Gastroesophageal sphincter (tissue), 3 donors: Measurements from ENCODE around the gene RNF157.

Experiments used
- POLR2A ChIP-seq, 2 donors: fragments of 450-650 bp; IDR thresholded peaks; one replicate each; pipeline ENCODE4 v1.6.1; 2017; ENCODE audit warnings: antibody characterized with exemption in 2 of 2, mild to moderate bottlenecking in 2 of 2, moderate library complexity in 1 of 2
- TF ChIP-seq, protein P1 (sequence below), 4 experiments: fragments of 200-600 bp in 2 of 4; fragments of 450-650 bp in 2 of 4; sonication (generic) in 1 of 4; IDR thresholded peaks; one replicate each; pipeline ENCODE4 v1.5.1; 2017 to 2019; ENCODE audit warnings: antibody characterized with exemption in 4 of 4, mild to moderate bottlenecking in 2 of 4, moderate library complexity in 2 of 4

DNA sequence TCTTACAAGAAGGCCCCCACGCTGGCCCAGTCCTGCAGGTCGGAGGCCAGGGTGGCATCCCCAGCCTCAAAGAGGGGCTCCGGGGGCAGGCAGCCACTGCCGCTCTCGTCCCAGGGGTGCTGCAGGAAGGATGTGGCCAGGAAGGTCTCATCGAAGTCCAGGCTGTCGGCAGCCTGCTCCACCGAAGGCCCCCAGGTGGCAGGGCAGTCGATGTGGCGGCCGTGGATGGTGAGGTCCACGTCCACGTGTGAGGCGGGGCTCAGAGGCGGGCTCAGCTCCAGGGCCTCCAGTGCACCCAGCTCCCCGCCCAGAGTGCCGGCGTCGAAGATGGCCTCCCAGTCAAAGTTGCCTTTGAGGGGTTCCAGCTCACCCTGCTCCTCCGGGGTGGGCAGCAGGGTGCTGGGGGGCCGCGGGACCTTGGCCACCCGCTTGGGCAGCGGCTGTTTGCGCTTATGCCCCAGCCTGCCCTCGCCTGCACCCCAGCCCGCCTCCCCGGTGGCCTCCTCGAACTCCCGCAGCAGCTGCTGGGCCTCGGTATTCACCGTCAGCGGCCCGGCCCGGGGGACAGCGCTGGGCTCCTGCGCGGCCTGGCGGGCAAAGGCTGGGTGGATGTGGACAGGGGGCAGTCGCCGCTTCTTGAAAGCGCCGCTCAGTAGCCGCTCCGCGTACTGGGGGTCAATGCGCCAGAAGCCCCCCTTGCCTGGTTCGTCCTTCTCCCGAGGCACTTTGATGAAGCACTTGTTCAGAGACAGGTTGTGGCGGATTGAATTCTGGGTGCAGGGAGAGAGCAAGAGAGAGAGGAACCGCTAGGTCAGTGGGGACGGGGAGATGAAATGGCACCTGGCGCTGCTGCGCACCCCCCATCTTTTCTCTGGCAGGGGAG, 102.7 kb downstream of the RNF157 start:
- no peak for TF ChIP-seq POLR2A (IDR thresholded peaks at IDR 0.05)
- TF ChIP-seq, protein P1, sequence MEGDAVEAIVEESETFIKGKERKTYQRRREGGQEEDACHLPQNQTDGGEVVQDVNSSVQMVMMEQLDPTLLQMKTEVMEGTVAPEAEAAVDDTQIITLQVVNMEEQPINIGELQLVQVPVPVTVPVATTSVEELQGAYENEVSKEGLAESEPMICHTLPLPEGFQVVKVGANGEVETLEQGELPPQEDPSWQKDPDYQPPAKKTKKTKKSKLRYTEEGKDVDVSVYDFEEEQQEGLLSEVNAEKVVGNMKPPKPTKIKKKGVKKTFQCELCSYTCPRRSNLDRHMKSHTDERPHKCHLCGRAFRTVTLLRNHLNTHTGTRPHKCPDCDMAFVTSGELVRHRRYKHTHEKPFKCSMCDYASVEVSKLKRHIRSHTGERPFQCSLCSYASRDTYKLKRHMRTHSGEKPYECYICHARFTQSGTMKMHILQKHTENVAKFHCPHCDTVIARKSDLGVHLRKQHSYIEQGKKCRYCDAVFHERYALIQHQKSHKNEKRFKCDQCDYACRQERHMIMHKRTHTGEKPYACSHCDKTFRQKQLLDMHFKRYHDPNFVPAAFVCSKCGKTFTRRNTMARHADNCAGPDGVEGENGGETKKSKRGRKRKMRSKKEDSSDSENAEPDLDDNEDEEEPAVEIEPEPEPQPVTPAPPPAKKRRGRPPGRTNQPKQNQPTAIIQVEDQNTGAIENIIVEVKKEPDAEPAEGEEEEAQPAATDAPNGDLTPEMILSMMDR (IDR thresholded peaks at IDR 0.05) = no peak
